Measurements from ENCODE around the gene FLT3.

GRCh38 chr13:27973291-27973690 lies 127.1 kb downstream of the FLT3 start:
- TF ChIP-seq, protein P1, sequence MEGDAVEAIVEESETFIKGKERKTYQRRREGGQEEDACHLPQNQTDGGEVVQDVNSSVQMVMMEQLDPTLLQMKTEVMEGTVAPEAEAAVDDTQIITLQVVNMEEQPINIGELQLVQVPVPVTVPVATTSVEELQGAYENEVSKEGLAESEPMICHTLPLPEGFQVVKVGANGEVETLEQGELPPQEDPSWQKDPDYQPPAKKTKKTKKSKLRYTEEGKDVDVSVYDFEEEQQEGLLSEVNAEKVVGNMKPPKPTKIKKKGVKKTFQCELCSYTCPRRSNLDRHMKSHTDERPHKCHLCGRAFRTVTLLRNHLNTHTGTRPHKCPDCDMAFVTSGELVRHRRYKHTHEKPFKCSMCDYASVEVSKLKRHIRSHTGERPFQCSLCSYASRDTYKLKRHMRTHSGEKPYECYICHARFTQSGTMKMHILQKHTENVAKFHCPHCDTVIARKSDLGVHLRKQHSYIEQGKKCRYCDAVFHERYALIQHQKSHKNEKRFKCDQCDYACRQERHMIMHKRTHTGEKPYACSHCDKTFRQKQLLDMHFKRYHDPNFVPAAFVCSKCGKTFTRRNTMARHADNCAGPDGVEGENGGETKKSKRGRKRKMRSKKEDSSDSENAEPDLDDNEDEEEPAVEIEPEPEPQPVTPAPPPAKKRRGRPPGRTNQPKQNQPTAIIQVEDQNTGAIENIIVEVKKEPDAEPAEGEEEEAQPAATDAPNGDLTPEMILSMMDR (IDR thresholded peaks at IDR 0.05) = no peak
- no peak for TF ChIP-seq POLR2A (IDR thresholded peaks at IDR 0.05)
- TF ChIP-seq POLR2AphosphoS5 (IDR thresholded peaks at IDR 0.05) = no peak
- no peak for TF ChIP-seq EP300 (IDR thresholded peaks at IDR 0.05)
